DOHH2 (cell line): Measurements from ENCODE around the gene FBXL17.
"Not testable (repeated sequence)": the region's sequence is repeated elsewhere in the genome, so short reads cannot be mapped to it uniquely, and the experiment has no call there.

ENCODE experiments used
- H3F3A ChIP-seq: fragments of 200-600 bp; sonication (generic), shearing (Covaris generic); 2 replicates; pipeline ENCODE4 v1.6.0; 2016; ENCODE audit warnings: antibody characterized with exemption, mild to moderate bottlenecking; ENCODE audit not compliant: control insufficient read depth, insufficient read depth
- H3K27ac ChIP-seq: fragments of 200-600 bp; sonication (generic); 2 replicates; pipeline ENCODE4 v1.5.1; 2014; ENCODE audit warnings: low read depth, mild to moderate bottlenecking, low read length, moderate library complexity
- H3K27me3 ChIP-seq: fragments of 200-600 bp; sonication (generic); 2 replicates; pipeline ENCODE4 v1.6.1; 2014; ENCODE audit warnings: mild to moderate bottlenecking, low read length, mixed read lengths; ENCODE audit not compliant: control insufficient read depth
- H3K36me3 ChIP-seq: fragments of 200-600 bp; sonication (generic); 2 replicates; pipeline ENCODE4 v1.6.1; 2014; ENCODE audit warnings: mild to moderate bottlenecking, low read length, moderate library complexity, mixed read lengths; ENCODE audit not compliant: control insufficient read depth
- H3K4me1 ChIP-seq: fragments of 200-600 bp; sonication (generic); 2 replicates; pipeline ENCODE4 v1.6.1; 2014; ENCODE audit warnings: mild to moderate bottlenecking, low read length, mixed read lengths; ENCODE audit not compliant: control insufficient read depth
- H3K4me2 ChIP-seq: fragments of 200-600 bp; sonication (generic); 2 replicates; pipeline ENCODE4 v1.6.0; 2014; ENCODE audit warnings: mild to moderate bottlenecking, low read length, moderate library complexity
- H3K4me3 ChIP-seq: fragments of 200-600 bp; sonication (generic); 2 replicates; pipeline ENCODE4 v1.5.1; 2014; ENCODE audit warnings: mild to moderate bottlenecking, low read length, mixed read lengths
- H3K79me2 ChIP-seq: fragments of 200-600 bp; sonication (generic); 2 replicates; pipeline ENCODE4 v1.6.1; 2014; ENCODE audit warnings: mild to moderate bottlenecking, low read length, mixed read lengths; ENCODE audit not compliant: control insufficient read depth
- H3K9me2 ChIP-seq: fragments of 200-600 bp; sonication (generic); replicated peaks from 2 replicates; pipeline ENCODE4 v1.6.1; 2014; ENCODE audit warnings: mild to moderate bottlenecking, low read length, mixed read lengths; ENCODE audit not compliant: control insufficient read depth
- H3K9me3 ChIP-seq: fragments of 200-600 bp; sonication (generic); 2 replicates; pipeline ENCODE4 v1.6.1; 2014; ENCODE audit warnings: antibody characterized with exemption, low read length, mixed read lengths; ENCODE audit not compliant: control insufficient read depth, insufficient read depth
- H4K20me1 ChIP-seq: fragments of 200-600 bp; sonication (generic); 2 replicates; pipeline ENCODE4 v1.6.0; 2014; ENCODE audit warnings: low read depth, mild to moderate bottlenecking, antibody characterized with exemption, low read length, moderate library complexity; ENCODE audit not compliant: control insufficient read depth, insufficient read depth
- CTCF ChIP-seq: fragments of 200-600 bp; sonication (generic); IDR thresholded peaks from one replicate; pipeline ENCODE4 v1.5.1; 2014; ENCODE audit warnings: antibody characterized with exemption, mild to moderate bottlenecking, low read depth, low read length; ENCODE audit not compliant: poor library complexity, severe bottlenecking
- EZH2phosphoT487 ChIP-seq: fragments of 200-600 bp; sonication (generic); IDR thresholded peaks from 2 replicates; pipeline ENCODE4 v1.6.1; 2017; ENCODE audit warnings: borderline replicate concordance, mild to moderate bottlenecking, antibody characterized with exemption, low read length, moderate library complexity, mixed read lengths

The FBXL17 gene

DNA sequence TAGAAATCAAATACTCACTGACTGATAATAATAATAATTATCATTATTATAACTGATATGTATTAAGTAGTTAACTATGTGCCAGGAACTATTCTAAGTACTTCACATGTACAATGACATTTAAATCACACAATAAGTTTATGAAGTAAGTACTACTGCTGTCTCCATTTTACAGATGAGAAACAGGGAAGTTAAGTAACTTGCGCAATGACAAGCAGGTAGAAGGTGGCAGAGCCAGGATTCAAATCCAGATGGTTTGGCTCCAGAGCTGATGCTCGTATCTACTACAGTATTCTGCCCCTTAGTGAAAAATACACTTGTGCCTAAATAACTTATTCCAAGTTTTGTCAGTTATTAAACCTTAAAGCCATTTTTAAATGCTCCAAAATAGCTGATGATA is 217.3 kb downstream of the FBXL17 start:
- TF ChIP-seq CTCF = no peak
- no peaks in the 10 kb centered on the region for H3K79me2 ChIP-seq
- no peaks in the 10 kb centered on the region for H3K27me3 ChIP-seq

GRCh38 chr5:108152854-108153253 is 229.0 kb downstream of the FBXL17 start:
- not testable (repeated sequence) for H4K20me1 ChIP-seq, H3K4me1 ChIP-seq, H3K36me3 ChIP-seq, H3K4me2 ChIP-seq, H3K9me3 ChIP-seq, H3K27ac ChIP-seq, H3K9me2 ChIP-seq, H3F3A ChIP-seq, H3K27me3 ChIP-seq, H3K79me2 ChIP-seq, H3K4me3 ChIP-seq

More for the DNA sequence above, 217.3 kb downstream of the FBXL17 start:
- H3K9me2 ChIP-seq = no peaks in the 10 kb centered on the region
- H3F3A ChIP-seq = no peaks in the 10 kb centered on the region
- H3K9me3 ChIP-seq = no peaks in the 10 kb centered on the region
- H3K27ac ChIP-seq = no peak overlapping the region
- no peaks in the 10 kb centered on the region for H4K20me1 ChIP-seq
- H3K4me3 ChIP-seq = no peak overlapping the region
- H3K36me3 ChIP-seq = no peaks in the 10 kb centered on the region
- H3K4me2 ChIP-seq = no peak overlapping the region
- no peaks in the 10 kb centered on the region for H3K4me1 ChIP-seq

GRCh38 chr5:108149369-108149768 is 232.5 kb downstream of the FBXL17 start:
- H3K4me2 ChIP-seq = no peak overlapping the region
- no peaks in the 10 kb centered on the region for H4K20me1 ChIP-seq
- H3K79me2 ChIP-seq = no peaks in the 10 kb centered on the region
- no peaks in the 10 kb centered on the region for H3K36me3 ChIP-seq
- H3K9me3 ChIP-seq = no peaks in the 10 kb centered on the region
- H3K27me3 ChIP-seq = no peaks in the 10 kb centered on the region
- H3K4me1 ChIP-seq = no peaks in the 10 kb centered on the region
- H3K4me3 ChIP-seq = no peak overlapping the region
- no peak overlapping the region for H3K27ac ChIP-seq
- no peaks in the 10 kb centered on the region for H3K9me2 ChIP-seq
- TF ChIP-seq EZH2phosphoT487 (no peak), CTCF (no peak)
- no peaks in the 10 kb centered on the region for H3F3A ChIP-seq

DNA sequence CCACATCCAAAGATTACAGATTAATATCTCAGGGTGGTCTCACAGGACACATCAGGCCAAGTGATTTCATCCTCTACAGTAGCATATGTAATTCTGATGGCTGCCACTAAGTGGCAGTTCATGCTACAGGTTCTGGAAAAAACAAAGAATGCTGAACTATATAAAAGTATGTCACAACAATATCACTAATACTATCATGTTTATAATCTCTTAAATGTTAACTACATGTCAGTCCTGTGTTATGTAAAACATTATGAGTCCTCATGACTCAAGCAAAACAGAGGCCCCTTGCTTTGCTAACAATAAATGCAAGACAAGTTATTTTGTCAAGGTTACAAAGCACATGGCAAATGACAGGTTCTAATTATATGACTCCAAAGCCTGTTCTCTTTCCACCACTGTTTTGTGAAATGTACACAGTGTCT is 233.2 kb downstream of the FBXL17 start:
- Histone ChIP-seq H3K79me2 (no peaks in the 10 kb centered on the region), H3K4me2 (no peak overlapping the region), H3K27me3 (no peaks in the 10 kb centered on the region), H3K4me3 (no peak overlapping the region), H3K27ac (no peak overlapping the region), H3F3A (no peaks in the 10 kb centered on the region), H3K4me1 (no peaks in the 10 kb centered on the region), H3K9me3 (no peaks in the 10 kb centered on the region), H3K9me2 (no peaks in the 10 kb centered on the region), H3K36me3 (no peaks in the 10 kb centered on the region), H4K20me1 (no peaks in the 10 kb centered on the region)
- TF ChIP-seq EZH2phosphoT487 (no peak), CTCF (peak; percentile 64)
